Measurements from ENCODE around the gene MON1B. TPM values are rescaled to one million over a fixed set of nuclear protein-coding genes. Genes with fewer than 3 reads are reported as not detected.
"Not testable (repeated sequence)": the region's sequence is repeated elsewhere in the genome, so short reads cannot be mapped to it uniquely, and the experiment has no call there.

The MON1B gene
- total and polyA plus RNA-seq, 2 of the 4 experiments (the other 2 are of a cell fraction), result 5.2 to 19.2 TPM

GRCh38 chr16:77183137-77183536 is 7.9 kb upstream of the MON1B start:
- no peak overlapping the region for H2AK9ac ChIP-seq (replicated peaks; ENCODE audit: low read depth, low read length, poor library complexity)
- no peak overlapping the region for H3K4me3 ChIP-seq (ENCODE audit: insufficient read depth, low read depth, low read length)
- no peaks in the 10 kb centered on the region for H3K9me1 ChIP-seq (ENCODE audit: insufficient read depth, low read length)
- POLR2A ChIA-PET (ENCODE audit: unreplicated experiment), result no interaction called here
- H2BK20ac ChIP-seq (ENCODE audit: low read depth, low read length), result no peak overlapping the region
- no peak overlapping the region for H2BK15ac ChIP-seq (ENCODE audit: low read depth, low read length)
- H3K4me2 ChIP-seq (ENCODE audit: low read depth, low read length), result no peak overlapping the region
- H3K9ac ChIP-seq (ENCODE audit: low read depth, low read length), result no peak overlapping the region
- DNase-seq (peak; percentile 4), ATAC-seq (ENCODE audit: low read depth) (no peak; the same call in 1 of the 2 replicates)
- no peak overlapping the region for H4K8ac ChIP-seq (ENCODE audit: low read depth in 2 of 2, low read length in 2 of 2)
- dilution Hi-C loops (cut with HindIII; ENCODE audit: low sequenced_read_pairs, unreplicated experiment), result no loop called here
- no peak overlapping the region for H2AK5ac ChIP-seq (ENCODE audit: low read depth, low read length)
- no peaks in the 10 kb centered on the region for H4K20me1 ChIP-seq (ENCODE audit: insufficient read depth, low read length)
- H2BK120ac ChIP-seq (ENCODE audit: low read depth, low read length), result no peak overlapping the region
- no peak overlapping the region for H3K23ac ChIP-seq (ENCODE audit: low read depth, low read length)
- no peak for TF ChIP-seq NFE2L2 (IDR thresholded peaks at IDR 0.05; ENCODE audit: low read depth, low read length)
- TF ChIP-seq, protein P1, sequence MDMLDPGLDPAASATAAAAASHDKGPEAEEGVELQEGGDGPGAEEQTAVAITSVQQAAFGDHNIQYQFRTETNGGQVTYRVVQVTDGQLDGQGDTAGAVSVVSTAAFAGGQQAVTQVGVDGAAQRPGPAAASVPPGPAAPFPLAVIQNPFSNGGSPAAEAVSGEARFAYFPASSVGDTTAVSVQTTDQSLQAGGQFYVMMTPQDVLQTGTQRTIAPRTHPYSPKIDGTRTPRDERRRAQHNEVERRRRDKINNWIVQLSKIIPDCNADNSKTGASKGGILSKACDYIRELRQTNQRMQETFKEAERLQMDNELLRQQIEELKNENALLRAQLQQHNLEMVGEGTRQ (IDR thresholded peaks at IDR 0.05; ENCODE audit: low read depth, low read length), result no peak
- no peak for TF ChIP-seq SMC3 (IDR thresholded peaks at IDR 0.05; ENCODE audit: low read depth, low read length)
- TF ChIP-seq MXI1 (IDR thresholded peaks at IDR 0.05; ENCODE audit: borderline replicate concordance, low read depth, low read length), result no peak
- TF ChIP-seq RFX5 (IDR thresholded peaks at IDR 0.05; ENCODE audit: low read depth, low read length), result no peak
- no peak overlapping the region for H3K4ac ChIP-seq (ENCODE audit: low read depth, low read length)
- in situ Hi-C loops (cut with MboI; ENCODE audit: low sequenced_read_pairs), result no loop called here
- H3K14ac ChIP-seq (replicated peaks; ENCODE audit: low read depth, low read length), result no peak overlapping the region
- H4K91ac ChIP-seq (ENCODE audit: insufficient read depth, low read depth, low read length), result no peak overlapping the region
- no CpG with 5 or more reads among the region's 1 CpG for WGBS, 2 experiments (ENCODE audit: extremely low coverage in 2 of 2, insufficient read length in 1 of 2)
- H3K36me3 ChIP-seq (ENCODE audit: control insufficient read depth, insufficient read depth, low read length), result no peaks in the 10 kb centered on the region
- no peaks in the 10 kb centered on the region for H3K4me1 ChIP-seq (ENCODE audit: control insufficient read depth, insufficient read depth, low read length)
- H3K27me3 ChIP-seq (ENCODE audit: control insufficient read depth, insufficient read depth, low read length), result no peaks in the 10 kb centered on the region
- H3K18ac ChIP-seq (ENCODE audit: low read depth, low read length), result no peak overlapping the region
- no peaks in the 10 kb centered on the region for H3K79me1 ChIP-seq (ENCODE audit: low read depth in 1 of 2, low read length in 2 of 2)
- H3K56ac ChIP-seq (ENCODE audit: extremely low read depth, insufficient read depth, low read length), result no peak overlapping the region
- BruUV-seq (replicated peaks), result no TSS peak
- H3K27ac ChIP-seq (ENCODE audit: insufficient read depth, low read length), result no peak overlapping the region
- H3K9me3 ChIP-seq (ENCODE audit: control insufficient read depth, insufficient read depth, low read length), result no peaks in the 10 kb centered on the region
- H4K5ac ChIP-seq (ENCODE audit: low read depth, low read length), result no peak overlapping the region
- intact Hi-C loops (cut with micrococcal nuclease), result no loop called here
- no peak overlapping the region for H2AFZ ChIP-seq (replicated peaks; ENCODE audit: low read length, poor library complexity)
- CTCF ChIA-PET, result interaction anchor here (3.1 kb wide), 1 partner anchor 12 kb away, joined by 12 read pairs; no protein-coding TSS in a partner anchor
- H2BK5ac ChIP-seq (ENCODE audit: low read depth, low read length, poor library complexity, severe bottlenecking), result no peak overlapping the region

DNA sequence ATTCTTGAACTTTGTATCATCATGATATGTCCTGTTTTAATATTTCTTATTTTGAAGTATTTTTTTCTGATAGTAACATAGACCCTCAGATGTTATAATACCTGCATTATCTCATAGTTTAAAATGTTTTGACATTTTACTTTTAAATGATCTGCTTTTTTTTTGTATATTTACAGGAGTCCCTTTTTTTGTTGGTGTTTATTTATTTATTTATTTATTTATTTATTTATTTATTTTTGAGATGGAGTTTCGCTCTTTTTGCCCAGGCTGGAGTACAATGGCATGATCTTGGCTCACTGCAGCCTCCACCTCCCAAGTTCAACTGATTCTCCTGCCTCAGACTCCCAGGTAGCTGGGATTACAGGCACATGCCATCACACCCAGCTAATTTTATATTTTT is 4.7 kb upstream of the MON1B start:
- H2BK120ac ChIP-seq (ENCODE audit: low read depth, low read length); intact Hi-C loops (cut with micrococcal nuclease); H3K14ac ChIP-seq (replicated peaks; ENCODE audit: low read depth, low read length); POLR2A ChIA-PET (ENCODE audit: unreplicated experiment); dilution Hi-C loops (cut with HindIII; ENCODE audit: low sequenced_read_pairs, unreplicated experiment); DNase-seq; H3K27ac ChIP-seq (ENCODE audit: insufficient read depth, low read length); CTCF ChIA-PET; H2BK5ac ChIP-seq (ENCODE audit: low read depth, low read length, poor library complexity, severe bottlenecking); H2AK5ac ChIP-seq (ENCODE audit: low read depth, low read length); H3K4ac ChIP-seq (ENCODE audit: low read depth, low read length); H3K56ac ChIP-seq (ENCODE audit: extremely low read depth, insufficient read depth, low read length); H3K9me3 ChIP-seq (ENCODE audit: control insufficient read depth, insufficient read depth, low read length); H3K9me1 ChIP-seq (ENCODE audit: insufficient read depth, low read length); H4K5ac ChIP-seq (ENCODE audit: low read depth, low read length); H2AFZ ChIP-seq (replicated peaks; ENCODE audit: low read length, poor library complexity); H2AK9ac ChIP-seq (replicated peaks; ENCODE audit: low read depth, low read length, poor library complexity); H4K8ac ChIP-seq (ENCODE audit: low read depth in 2 of 2, low read length in 2 of 2); H2BK20ac ChIP-seq (ENCODE audit: low read depth, low read length); H3K79me1 ChIP-seq (ENCODE audit: low read depth in 1 of 2, low read length in 2 of 2); H3K4me2 ChIP-seq (ENCODE audit: low read depth, low read length); H3K36me3 ChIP-seq (ENCODE audit: control insufficient read depth, insufficient read depth, low read length); ATAC-seq (ENCODE audit: low read depth); H3K4me1 ChIP-seq (ENCODE audit: control insufficient read depth, insufficient read depth, low read length); H4K20me1 ChIP-seq (ENCODE audit: insufficient read depth, low read length); H3K27me3 ChIP-seq (ENCODE audit: control insufficient read depth, insufficient read depth, low read length); H3K18ac ChIP-seq (ENCODE audit: low read depth, low read length); H4K91ac ChIP-seq (ENCODE audit: insufficient read depth, low read depth, low read length); H3K23ac ChIP-seq (ENCODE audit: low read depth, low read length); BruUV-seq (replicated peaks); in situ Hi-C loops (cut with MboI; ENCODE audit: low sequenced_read_pairs); H3K9ac ChIP-seq (ENCODE audit: low read depth, low read length); H2BK15ac ChIP-seq (ENCODE audit: low read depth, low read length); H3K4me3 ChIP-seq (ENCODE audit: insufficient read depth, low read depth, low read length): not testable (repeated sequence)
- WGBS, 2 experiments (ENCODE audit: extremely low coverage in 2 of 2, insufficient read length in 1 of 2), result no CpG with 5 or more reads among the region's 1 CpG
